ENCODE data around the gene DEDD2.

The DEDD2 gene

GRCh38 chr19:42248270-42249148 lies 31.0 kb upstream of the DEDD2 start:
- no peak for DNase-seq (ENCODE audit: low read depth in 1 of 2, low spot score in 1 of 2)

GRCh38 chr19:42247640-42248199 lies 30.2 kb upstream of the DEDD2 start:
- DNase-seq (ENCODE audit: low read depth in 1 of 2, low spot score in 1 of 2), result no peak

- no peak for DNase-seq (ENCODE audit: low read depth in 1 of 2, low spot score in 1 of 2)
These were observed 29.6 kb upstream of the DEDD2 start for GRCh38 chr19:42246922-42247639.

- no peak for DNase-seq (ENCODE audit: low read depth in 1 of 2, low spot score in 1 of 2)
These were observed 28.9 kb upstream of the DEDD2 start for GRCh38 chr19:42246143-42246921.

GRCh38 chr19:42245231-42245630 lies 27.8 kb upstream of the DEDD2 start:
- DNase-seq (ENCODE audit: low read depth in 1 of 2, low spot score in 1 of 2), result no peak

DNA sequence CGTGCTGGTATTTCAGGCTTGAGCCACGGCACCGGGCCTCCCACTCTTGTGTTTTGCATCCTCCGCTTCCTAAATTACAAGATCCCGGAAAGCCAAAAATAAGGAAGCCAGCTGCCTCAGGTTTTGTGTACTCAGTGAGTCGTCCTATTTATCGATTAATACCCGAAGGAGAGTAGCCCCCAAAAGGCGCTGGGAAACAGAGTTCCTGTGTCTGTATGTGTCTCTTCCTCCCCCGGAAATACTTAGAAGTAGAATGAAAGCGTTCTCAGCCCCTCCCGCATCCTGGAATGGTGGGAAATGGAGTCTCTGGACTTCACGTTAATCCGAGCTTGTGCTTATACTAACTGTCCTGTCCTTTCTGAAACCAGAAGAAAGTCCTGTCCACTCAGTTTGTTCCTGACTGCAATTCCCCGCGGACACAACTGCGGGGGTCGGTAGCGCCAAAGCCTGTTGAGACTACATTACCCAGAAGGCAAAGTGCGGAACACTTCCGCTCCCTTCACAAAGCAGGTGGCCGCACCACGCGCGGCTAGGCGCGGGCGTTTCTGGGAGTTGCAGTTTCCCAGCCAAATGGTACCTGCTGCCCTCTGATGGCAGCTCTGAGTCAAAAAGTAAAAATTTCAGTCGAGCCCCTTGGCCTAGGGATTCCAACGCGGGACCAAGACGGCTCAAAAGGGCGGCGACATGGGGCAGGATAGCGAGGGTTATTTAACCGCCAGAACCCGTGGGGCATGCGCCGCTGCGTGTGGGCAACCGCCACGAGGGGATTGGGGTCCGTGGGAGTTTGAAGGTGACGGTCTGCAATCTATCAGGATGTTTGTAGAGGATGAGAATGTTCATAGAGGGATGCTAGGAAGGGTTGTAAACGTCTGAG lies 27.1 kb upstream of the DEDD2 start:
- DNase-seq (ENCODE audit: low read depth in 1 of 2, low spot score in 1 of 2), result peak; percentile 82 to 85

GRCh38 chr19:42242512-42243409 lies 25.3 kb upstream of the DEDD2 start, which contains the start of gene GSK3A:
TSS of gene GSK3A (minus strand) at chr19:42242602. CDS start at chr19:42242465, 137 bp downstream.
- DNase-seq (ENCODE audit: low read depth in 1 of 2, low spot score in 1 of 2), result peak; percentile 89 to 91

DNA sequence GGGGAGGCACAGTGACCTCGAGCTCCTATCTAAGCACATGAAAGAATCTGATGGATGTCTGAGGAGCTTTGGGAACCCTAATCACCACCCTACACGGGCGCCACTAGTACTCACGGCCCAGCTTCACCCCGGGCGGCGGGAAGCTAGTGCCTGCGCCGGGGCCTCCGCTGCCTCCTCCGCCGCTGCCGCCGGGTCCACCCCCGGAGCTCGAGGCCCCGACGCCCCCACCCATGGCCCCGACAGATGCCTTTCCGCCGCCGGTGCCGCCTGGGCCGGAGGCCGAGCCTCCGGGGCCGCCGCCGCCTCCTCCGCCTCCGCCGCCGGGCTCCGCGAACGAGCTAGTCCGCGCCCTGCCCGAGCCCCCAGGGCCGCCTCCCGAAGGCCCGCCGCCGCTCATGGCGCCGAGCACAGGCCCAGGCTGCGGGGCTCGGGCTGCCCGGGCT lies 24.6 kb upstream of the DEDD2 start:
- no peak for DNase-seq (ENCODE audit: low read depth in 1 of 2, low spot score in 1 of 2)

- DNase-seq (ENCODE audit: low read depth in 1 of 2, low spot score in 1 of 2), result no peak
These were observed 23.8 kb upstream of the DEDD2 start for GRCh38 chr19:42241279-42241678.

- no peak for DNase-seq (ENCODE audit: low read depth in 1 of 2, low spot score in 1 of 2)
These were observed 22.2 kb upstream of the DEDD2 start for GRCh38 chr19:42239544-42240220.

GRCh38 chr19:42235181-42235580 lies 17.7 kb upstream of the DEDD2 start:
- no peak for DNase-seq (ENCODE audit: low read depth in 1 of 2, low spot score in 1 of 2)

DNA sequence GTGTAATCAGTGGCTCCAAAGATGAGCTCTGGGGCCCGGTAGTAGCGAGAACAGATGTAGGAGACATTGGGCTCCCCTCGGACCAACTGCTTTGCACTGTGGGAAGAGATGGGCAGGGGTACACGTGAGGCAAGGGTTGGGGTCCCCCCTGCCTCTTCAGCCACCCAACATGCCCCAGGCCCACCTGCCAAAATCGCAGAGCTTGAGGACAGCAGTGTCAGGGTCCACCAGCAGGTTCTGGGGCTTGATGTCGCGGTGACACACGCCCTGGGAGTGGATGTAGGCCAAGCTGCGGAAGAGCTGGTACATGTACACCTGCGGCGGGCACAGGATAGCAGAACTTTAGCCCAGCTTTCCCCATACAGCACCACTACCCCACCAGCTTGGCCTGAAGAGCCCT lies 16.9 kb upstream of the DEDD2 start:
- DNase-seq (ENCODE audit: low read depth in 1 of 2, low spot score in 1 of 2), result no peak

DNA sequence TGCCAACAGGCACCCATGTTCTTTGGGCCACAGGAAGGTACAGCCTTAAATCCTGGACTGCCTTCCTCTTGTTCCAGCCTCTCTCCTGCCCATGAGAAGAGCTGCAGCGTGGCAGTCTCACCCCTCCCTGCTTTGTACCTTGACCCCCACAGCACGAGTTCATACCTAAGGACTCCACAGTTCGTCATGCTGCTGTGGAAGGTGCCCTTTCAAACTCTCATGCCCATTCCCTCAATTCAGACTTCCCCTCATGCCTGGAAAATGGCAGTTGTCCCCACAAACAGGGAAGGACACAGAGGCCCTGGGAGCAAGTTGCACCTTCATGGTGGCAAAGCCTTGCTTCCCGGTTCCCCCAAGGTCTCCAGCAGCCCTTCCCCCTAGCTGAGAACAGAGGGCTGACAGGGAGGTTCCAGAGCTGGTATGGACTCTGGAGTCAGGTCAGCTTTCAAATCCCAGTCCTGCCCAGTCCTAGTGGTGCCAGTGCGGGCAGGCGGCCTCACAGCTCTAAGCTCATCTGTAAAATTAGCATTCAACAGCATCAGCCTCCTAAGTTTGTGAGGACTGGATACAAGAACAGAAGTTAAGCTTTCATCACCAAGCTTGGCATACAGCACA lies 16.3 kb upstream of the DEDD2 start:
- no peak for DNase-seq (ENCODE audit: low read depth in 1 of 2, low spot score in 1 of 2)

- no peak for DNase-seq (ENCODE audit: low read depth in 1 of 2, low spot score in 1 of 2)
These were observed 15.6 kb upstream of the DEDD2 start for GRCh38 chr19:42233106-42233505.

DNA sequence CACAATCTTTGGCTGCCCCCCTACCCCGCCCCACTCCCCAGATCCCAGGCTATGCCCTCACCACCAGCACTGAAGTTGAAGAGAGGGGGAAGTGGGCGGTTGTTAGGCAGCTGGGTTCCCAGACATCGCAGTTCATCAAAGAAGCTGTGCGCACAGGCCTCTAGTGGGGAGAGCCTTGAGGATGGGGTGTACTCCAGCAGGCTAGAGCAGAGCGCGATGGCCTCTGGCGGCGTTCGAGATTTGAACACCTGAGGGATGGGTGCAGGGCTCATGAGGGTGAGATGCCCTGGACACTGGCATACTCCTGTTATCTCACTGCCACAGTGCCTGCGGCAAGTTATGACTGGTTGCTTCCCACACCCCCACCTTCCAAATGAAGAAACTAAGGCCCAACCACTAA lies 15.0 kb upstream of the DEDD2 start:
- no peak for DNase-seq (ENCODE audit: low read depth in 1 of 2, low spot score in 1 of 2)

DNA sequence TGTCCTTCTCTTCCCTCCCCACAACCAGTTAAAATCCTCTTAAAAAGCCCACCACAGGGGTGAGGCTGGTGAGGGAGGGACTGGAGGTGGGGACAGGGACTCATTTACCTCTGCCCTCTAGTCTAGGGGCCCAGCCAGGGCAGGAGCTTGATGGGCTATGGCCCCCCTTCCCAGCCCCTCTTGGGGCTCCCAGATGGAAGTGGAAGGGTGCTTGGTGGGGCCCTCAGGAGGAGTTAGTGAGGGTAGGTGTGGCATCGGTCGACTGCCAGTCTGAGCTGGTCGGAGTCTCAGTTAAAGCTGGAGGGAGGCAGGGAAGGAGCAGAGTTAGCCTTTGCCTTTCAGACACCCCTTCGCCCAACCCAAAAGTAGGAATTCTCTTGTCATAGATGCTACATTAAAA lies 13.1 kb upstream of the DEDD2 start:
- DNase-seq (ENCODE audit: low read depth in 1 of 2, low spot score in 1 of 2), result no peak

- DNase-seq (ENCODE audit: low read depth in 1 of 2, low spot score in 1 of 2), result no peak
These were observed 12.4 kb upstream of the DEDD2 start for GRCh38 chr19:42229855-42230351.

- DNase-seq (ENCODE audit: low read depth in 1 of 2, low spot score in 1 of 2), result no peak
These were observed 11.9 kb upstream of the DEDD2 start for GRCh38 chr19:42229301-42229854.

Data from activated T-helper 1 cell treated with anti-CD3 and anti-CD28 coated beads, Interleukin-2, amount 50 U/mL, for 16 hours (primary cell).